ENCODE measurements around the gene PUM2. TPM values are rescaled to one million over a fixed set of nuclear protein-coding genes. Genes with fewer than 3 reads are reported as not detected.
A peak's percentile ranks its signal among the peaks of the same experiment; 100 is the strongest.
"Not testable (repeated sequence)": the region's sequence is repeated elsewhere in the genome, so short reads cannot be mapped to it uniquely, and the experiment has no call there.

The PUM2 gene
- total RNA-seq, 4 donors from 2014 or later, result 62.0 to 78.2 (median 73.5) TPM

DNA sequence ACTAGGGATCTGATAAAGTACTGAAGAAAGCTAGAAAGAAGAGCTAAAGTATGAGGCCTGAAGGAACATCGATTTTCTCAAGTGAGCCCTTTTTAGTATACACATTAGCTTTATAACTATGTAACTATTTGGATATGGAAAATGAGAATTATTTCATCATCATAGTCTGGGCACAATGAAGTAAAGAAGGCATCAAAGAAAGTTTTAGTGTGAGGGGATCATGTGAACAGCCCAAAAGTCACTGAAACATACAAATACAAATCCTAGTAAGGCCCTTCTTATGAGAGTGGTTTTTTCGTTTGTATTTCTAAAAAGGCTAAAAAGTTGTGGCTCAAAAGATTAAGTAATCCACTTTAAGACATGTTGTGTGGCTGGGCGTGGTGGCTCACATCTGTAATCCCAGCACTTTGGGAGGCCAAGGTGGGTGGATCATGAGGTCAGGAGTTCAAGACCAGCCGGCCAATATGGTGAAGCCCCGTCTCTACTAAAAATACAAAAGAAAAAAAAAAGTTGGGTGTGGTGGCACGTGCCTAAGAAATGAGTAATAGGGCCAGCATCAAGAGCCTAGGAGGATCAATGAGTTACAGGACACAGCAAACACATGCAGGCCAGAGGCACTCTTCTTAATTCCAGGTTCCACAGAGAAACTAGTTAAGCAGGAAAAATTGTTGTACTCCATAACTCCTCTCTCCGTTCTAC lies 61.9 kb downstream of the PUM2 start:
- peak in 1 of 2 donors; percentile 8 for DNase-seq (ENCODE audit: low spot score in 2 of 2)
- no peak overlapping the region for H3K4me3 ChIP-seq
- H3K9me3 ChIP-seq, result no peaks in the 10 kb centered on the region
- no peak overlapping the region for H3K27ac ChIP-seq
- TF ChIP-seq POLR2A (IDR thresholded peaks at IDR 0.05) (no peak), EP300 (IDR thresholded peaks at IDR 0.05) (peak in 1 of 2 donors; percentile 6)
- H3K36me3 ChIP-seq, result peaks cover 0 to 51% (median 0%) of the 10 kb centered on the region in 3 donors
- 66 to 69% methylated on average over 7 of the region's 7 CpGs for WGBS, 2 donors
- peaks cover 0 to 4% (median 0%) of the 10 kb centered on the region in 4 donors for H3K4me1 ChIP-seq
- no peaks in the 10 kb centered on the region for H3K27me3 ChIP-seq

DNA sequence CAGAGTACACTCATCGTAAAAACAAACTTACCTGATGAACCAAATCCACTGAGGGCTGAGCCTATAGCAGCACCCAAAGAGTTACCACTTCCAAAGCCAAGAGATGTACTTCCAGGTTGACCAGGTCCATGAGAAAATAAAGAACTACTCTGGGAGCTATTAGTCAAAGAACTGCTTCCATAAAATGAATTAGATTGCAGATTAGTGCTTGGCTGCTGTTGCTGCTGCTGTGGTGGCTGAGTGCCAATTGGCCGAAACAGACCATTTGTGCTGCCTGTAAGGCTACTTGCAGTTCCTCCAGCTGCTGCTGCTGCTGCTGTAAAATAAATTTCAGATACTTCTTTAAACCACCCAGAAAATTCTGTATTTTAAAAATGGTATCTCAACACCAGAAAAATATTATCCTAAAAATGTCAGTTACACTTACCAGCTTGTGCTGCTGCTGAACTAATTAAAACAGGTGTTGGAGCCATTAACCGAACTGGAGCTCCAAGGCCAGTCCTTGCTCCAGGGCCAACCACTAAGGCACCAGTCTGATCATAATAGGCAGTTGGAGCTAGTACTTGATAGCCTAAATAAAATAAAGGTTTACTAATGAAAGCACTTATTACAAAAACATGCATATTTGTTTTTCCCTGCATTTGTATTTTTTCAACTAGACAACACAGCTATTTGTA lies 67.6 kb downstream of the PUM2 start:
- Histone ChIP-seq H3K27ac (no peak overlapping the region), H3K36me3 (peaks cover 0 to 45% (median 2%) of the 10 kb centered on the region in 3 donors), H3K9me3 (no peaks in the 10 kb centered on the region), H3K4me1 (peaks cover 0 to 22% (median 0%) of the 10 kb centered on the region in 4 donors), H3K4me3 (no peak overlapping the region), H3K27me3 (no peaks in the 10 kb centered on the region)
- peak in 1 of 2 donors; percentile 35 for DNase-seq (ENCODE audit: low spot score in 2 of 2)
- TF ChIP-seq CTCF (IDR thresholded peaks at IDR 0.05) (no peak), EP300 (IDR thresholded peaks at IDR 0.05) (no peak), POLR2A (IDR thresholded peaks at IDR 0.05) (no peak)
- 55 to 66% methylated on average over 3 of the region's 3 CpGs for WGBS, 2 donors

DNA sequence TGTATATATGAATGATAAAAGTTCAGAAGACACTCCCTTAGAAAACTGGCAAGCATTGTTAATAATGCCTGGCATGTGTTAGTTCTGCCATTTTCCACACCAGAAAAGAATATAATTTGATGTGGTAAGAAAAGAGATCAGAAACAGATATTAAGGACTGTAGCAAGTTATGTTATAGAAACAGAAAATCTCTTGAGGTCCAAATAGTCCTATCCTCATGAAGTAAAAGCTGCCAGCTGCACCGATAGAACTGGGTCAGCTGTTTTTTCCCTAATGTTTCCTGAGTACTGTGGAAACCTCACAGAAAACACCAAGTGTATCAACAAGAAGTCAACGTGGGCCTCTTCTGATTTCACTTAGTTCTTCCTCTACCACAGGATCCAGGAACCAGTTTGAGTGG lies 68.8 kb downstream of the PUM2 start:
- WGBS, 2 donors, result 38 to 55% methylated on average over 2 of the region's 2 CpGs
- H3K36me3 ChIP-seq, result peaks cover 0 to 45% (median 2%) of the 10 kb centered on the region in 3 donors

GRCh38 chr2:20273042-20273441 lies 77.6 kb downstream of the PUM2 start:
- Histone ChIP-seq H3K27ac (no peak overlapping the region), H3K9me3 (no peaks in the 10 kb centered on the region), H3K36me3 (peaks cover 0 to 16% (median 5%) of the 10 kb centered on the region in 3 donors), H3K27me3 (no peaks in the 10 kb centered on the region), H3K4me1 (peaks cover 0 to 5% (median 0%) of the 10 kb centered on the region in 4 donors), H3K4me3 (no peak overlapping the region)
- DNase-seq (ENCODE audit: low spot score in 2 of 2), result no peak
- no peak for TF ChIP-seq CTCF (IDR thresholded peaks at IDR 0.05)
- no peak for TF ChIP-seq POLR2A (IDR thresholded peaks at IDR 0.05)
- TF ChIP-seq EP300 (IDR thresholded peaks at IDR 0.05), result no peak
- WGBS, 2 donors, result 80 to 88% methylated on average over 4 of the region's 4 CpGs

More for the DNA sequence above, 68.8 kb downstream of the PUM2 start:
- no peak overlapping the region for H3K4me3 ChIP-seq
- no peak for DNase-seq (ENCODE audit: low spot score in 2 of 2)
- H3K4me1 ChIP-seq, result peaks cover 0 to 22% (median 0%) of the 10 kb centered on the region in 4 donors
- H3K27ac ChIP-seq, result no peak overlapping the region
- no peaks in the 10 kb centered on the region for H3K9me3 ChIP-seq
- TF ChIP-seq POLR2A (IDR thresholded peaks at IDR 0.05), result no peak
- H3K27me3 ChIP-seq, result no peaks in the 10 kb centered on the region

GRCh38 chr2:20268317-20268716 lies 82.3 kb downstream of the PUM2 start:
- H3K27ac ChIP-seq; H3K27me3 ChIP-seq; DNase-seq (ENCODE audit: low spot score in 2 of 2); H3K4me1 ChIP-seq; H3K4me3 ChIP-seq; H3K9me3 ChIP-seq: not testable (repeated sequence)
- H3K36me3 ChIP-seq, result peaks cover 0 to 36% (median 6%) of the 10 kb centered on the region in 3 donors
- 95 to 100% methylated on average over 6 of the region's 6 CpGs for WGBS, 2 donors

DNA sequence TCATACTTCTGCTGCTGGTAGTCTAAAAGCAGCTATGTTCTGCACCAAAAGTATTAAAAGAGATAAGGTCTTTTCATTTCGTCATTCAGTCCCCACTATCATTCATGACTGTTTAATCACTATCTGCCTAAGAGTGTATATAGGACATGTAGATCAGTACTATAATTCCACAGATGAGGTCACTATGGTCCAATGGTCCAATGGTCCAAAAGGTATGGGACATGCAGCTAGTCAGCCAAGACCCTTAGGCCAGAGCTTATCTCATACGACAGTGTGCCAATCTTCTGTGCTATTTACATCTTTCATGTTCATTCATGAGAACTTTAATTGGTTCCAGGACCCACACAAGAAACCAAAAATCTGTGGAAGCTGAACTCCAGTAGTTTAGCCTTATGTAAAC lies 83.1 kb downstream of the PUM2 start:
- no peak overlapping the region for H3K27ac ChIP-seq
- no peaks in the 10 kb centered on the region for H3K9me3 ChIP-seq
- WGBS, 2 donors, result 65 to 98% methylated on average over 2 of the region's 2 CpGs
- H3K36me3 ChIP-seq, result peaks cover 0 to 38% (median 6%) of the 10 kb centered on the region in 3 donors
- no peak for DNase-seq (ENCODE audit: low spot score in 2 of 2)
- no peaks in the 10 kb centered on the region for H3K4me1 ChIP-seq
- H3K4me3 ChIP-seq, result no peak overlapping the region
- no peaks in the 10 kb centered on the region for H3K27me3 ChIP-seq
- TF ChIP-seq CTCF (IDR thresholded peaks at IDR 0.05), result no peak
- no peak for TF ChIP-seq POLR2A (IDR thresholded peaks at IDR 0.05)
- no peak for TF ChIP-seq EP300 (IDR thresholded peaks at IDR 0.05)

Measured in tibial nerve (tissue), 4 donors.